HG02970 (cell line): ENCODE data around the gene ROR1.
"Not testable (repeated sequence)": the region's sequence is repeated elsewhere in the genome, so short reads cannot be mapped to it uniquely, and the experiment has no call there.

Experiments used
- ATAC-seq: cut with Tn5 transposase; IDR thresholded peaks from one replicate; pipeline ENCODE4 v1.9.1; 2021; ENCODE audit warnings: mild to moderate bottlenecking, moderate library complexity, moderate number of reproducible peaks; ENCODE audit not compliant: unreplicated experiment, low FRiP score

The ROR1 gene

GRCh38 chr1:63757334-63757733, 16.5 kb upstream of the ROR1 start:
- no peak for ATAC-seq

- ATAC-seq: no peak
Measured at GRCh38 chr1:63758791-63759190, 15.0 kb upstream of the ROR1 start.

- ATAC-seq: no peak
Measured at GRCh38 chr1:63759778-63760177, 14.0 kb upstream of the ROR1 start.

- ATAC-seq: no peak
Measured at GRCh38 chr1:63770381-63770780, 3.4 kb upstream of the ROR1 start.

GRCh38 chr1:63772201-63772600, 1.6 kb upstream of the ROR1 start:
- no peak for ATAC-seq

- ATAC-seq: no peak
Measured at GRCh38 chr1:63772876-63773275, 941 bp upstream of the ROR1 start.

- no peak for ATAC-seq
Measured at GRCh38 chr1:63773496-63773814, 362 bp upstream of the ROR1 start.

- no peak for ATAC-seq
Measured at GRCh38 chr1:63774617-63775417, 1.0 kb downstream of the ROR1 start.

GRCh38 chr1:63775418-63776127, 1.8 kb downstream of the ROR1 start:
- no peak for ATAC-seq

- ATAC-seq: no peak
Measured at GRCh38 chr1:63777286-63777685, 3.5 kb downstream of the ROR1 start.

GRCh38 chr1:63777965-63778880, 4.4 kb downstream of the ROR1 start:
- no peak for ATAC-seq

GRCh38 chr1:63779338-63780211, 5.8 kb downstream of the ROR1 start:
- no peak for ATAC-seq

- ATAC-seq: no peak
Measured at GRCh38 chr1:63780565-63780964, 6.7 kb downstream of the ROR1 start.

GRCh38 chr1:63782982-63783381, 9.2 kb downstream of the ROR1 start:
- ATAC-seq: no peak

- no peak for ATAC-seq
Measured at GRCh38 chr1:63784083-63784482, 10.3 kb downstream of the ROR1 start.

GRCh38 chr1:63784489-63785390, 10.9 kb downstream of the ROR1 start:
- no peak for ATAC-seq

- not testable (repeated sequence) for ATAC-seq
Measured at GRCh38 chr1:63787270-63787669, 13.5 kb downstream of the ROR1 start.

GRCh38 chr1:63787875-63788274, 14.1 kb downstream of the ROR1 start:
- ATAC-seq: no peak
